Epithelial cell of proximal tubule (primary cell): ENCODE measurements around the gene DKK1. TPM values are rescaled to one million over a fixed set of nuclear protein-coding genes. Genes with fewer than 3 reads are reported as not detected.
"Not testable (repeated sequence)": the region's sequence is repeated elsewhere in the genome, so short reads cannot be mapped to it uniquely, and the experiment has no call there.

Experiments used
- DNase-seq: peaks from one replicate; pipeline ENCODE4 v3.0.0-alpha.2; 2011; ENCODE audit warnings: low read depth
- H3K4me3 ChIP-seq: 2 replicates; pipeline ENCODE4 v1.5.1; 2011; ENCODE audit warnings: low read depth, mild to moderate bottlenecking, low read length
- total RNA-seq: library from RNA; depleted of rRNA; stranded (reverse); fragments of >200 nt; gene quantifications from 2 replicates; pipeline ENCODE4 v1.2.3, GENCODE V29; 2015
- TF ChIP-seq, protein P1 (sequence below): conservative IDR thresholded peaks from 2 replicates; pipeline ENCODE4 v1.5.1; 2012; ENCODE audit warnings: low read depth, mild to moderate bottlenecking, low read length

Gene DKK1
- total RNA-seq, 1 donor from 2014 or later = 3.2 TPM

DNA sequence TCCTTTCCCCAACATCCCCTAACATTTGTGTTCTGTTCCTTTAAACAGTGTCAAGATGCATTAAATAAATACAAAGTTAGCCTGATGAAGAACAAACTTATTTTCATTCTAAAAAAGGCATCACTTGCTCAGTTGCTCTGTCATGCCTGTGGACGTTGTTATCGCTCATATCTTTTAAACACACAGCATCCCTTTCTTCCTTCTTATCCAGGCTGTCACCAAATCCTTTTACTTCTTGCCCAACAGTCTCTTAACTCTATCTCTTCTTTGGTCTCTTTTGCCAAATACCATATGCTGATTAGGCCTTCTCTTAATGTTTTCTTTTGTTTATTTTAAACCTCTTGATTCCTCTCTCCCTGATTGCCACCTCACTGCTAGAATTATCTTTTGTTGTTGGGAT lies 43.9 kb downstream of the DKK1 start:
- no peak for DNase-seq
- TF ChIP-seq, protein P1, sequence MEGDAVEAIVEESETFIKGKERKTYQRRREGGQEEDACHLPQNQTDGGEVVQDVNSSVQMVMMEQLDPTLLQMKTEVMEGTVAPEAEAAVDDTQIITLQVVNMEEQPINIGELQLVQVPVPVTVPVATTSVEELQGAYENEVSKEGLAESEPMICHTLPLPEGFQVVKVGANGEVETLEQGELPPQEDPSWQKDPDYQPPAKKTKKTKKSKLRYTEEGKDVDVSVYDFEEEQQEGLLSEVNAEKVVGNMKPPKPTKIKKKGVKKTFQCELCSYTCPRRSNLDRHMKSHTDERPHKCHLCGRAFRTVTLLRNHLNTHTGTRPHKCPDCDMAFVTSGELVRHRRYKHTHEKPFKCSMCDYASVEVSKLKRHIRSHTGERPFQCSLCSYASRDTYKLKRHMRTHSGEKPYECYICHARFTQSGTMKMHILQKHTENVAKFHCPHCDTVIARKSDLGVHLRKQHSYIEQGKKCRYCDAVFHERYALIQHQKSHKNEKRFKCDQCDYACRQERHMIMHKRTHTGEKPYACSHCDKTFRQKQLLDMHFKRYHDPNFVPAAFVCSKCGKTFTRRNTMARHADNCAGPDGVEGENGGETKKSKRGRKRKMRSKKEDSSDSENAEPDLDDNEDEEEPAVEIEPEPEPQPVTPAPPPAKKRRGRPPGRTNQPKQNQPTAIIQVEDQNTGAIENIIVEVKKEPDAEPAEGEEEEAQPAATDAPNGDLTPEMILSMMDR = no peak
- H3K4me3 ChIP-seq = no peak overlapping the region

DNA sequence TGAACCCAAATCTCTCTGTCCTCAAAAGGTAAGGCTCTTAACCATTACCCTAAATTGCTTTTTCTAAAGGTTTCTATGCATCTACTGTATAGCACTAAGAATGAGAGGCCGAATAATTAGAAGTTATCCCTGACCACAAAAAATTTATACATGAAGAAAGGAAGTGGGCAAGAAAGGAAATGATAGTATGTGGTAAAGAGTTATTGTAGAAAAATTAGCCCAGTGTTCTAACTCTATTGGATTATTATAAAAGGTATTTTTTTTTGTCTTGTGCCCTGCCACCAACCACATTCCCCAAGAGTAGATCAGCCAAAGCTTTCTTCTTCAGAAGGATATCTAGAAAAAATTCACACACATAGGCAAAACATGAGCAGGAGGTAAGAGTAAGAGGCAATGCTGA lies 45.4 kb downstream of the DKK1 start:
- TF ChIP-seq, protein P1 = no peak
- no peak for DNase-seq
- no peak overlapping the region for H3K4me3 ChIP-seq

DNA sequence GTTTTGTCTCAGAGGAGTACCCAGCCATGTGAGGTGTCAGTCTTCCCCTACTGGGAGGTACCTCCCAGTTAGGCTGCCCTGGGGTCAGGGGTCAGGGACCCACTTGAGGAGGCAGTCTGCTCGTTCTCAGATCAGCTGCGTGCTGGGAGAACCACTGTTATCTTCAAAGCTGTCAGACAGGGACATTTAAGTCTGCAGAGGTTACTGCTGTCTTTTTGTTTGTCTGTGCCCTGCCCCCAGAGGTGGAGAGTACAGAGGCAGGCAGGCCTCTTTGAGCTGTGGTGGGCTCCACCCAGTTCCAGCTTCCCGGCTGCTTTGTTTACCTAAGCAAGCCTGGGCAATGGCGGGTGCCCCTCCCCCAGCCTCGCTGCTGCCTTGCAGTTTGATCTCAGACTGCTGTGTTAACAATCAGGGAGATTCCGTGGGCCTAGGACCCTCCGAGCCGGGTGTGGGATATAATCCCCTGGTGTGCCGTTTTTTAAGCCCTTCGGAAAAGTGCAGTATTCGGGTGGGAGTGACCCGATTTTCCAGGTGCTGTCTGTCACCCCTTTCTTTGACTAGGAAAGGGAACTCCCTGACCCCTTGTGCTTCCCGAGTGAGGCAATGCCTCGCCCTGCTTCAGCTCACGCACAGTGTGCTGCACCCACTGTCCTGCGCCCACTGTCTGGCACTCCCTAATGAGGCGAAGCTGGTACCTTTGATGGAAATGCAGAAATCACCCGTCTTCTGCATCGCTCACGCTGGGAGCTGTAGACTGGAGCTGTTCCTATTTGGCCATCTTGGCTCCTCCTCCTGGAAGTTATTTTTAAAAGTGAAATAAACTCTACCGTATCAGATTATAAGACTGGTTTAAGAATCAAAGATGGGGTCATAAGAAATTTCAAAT lies 51.7 kb downstream of the DKK1 start:
- not testable (repeated sequence) for H3K4me3 ChIP-seq, DNase-seq
